ENCODE data around the gene BOLA2B.
A peak's percentile ranks its signal among the peaks of the same experiment; 100 is the strongest.

GRCh38 chr16:30186444-30186781 lies 7.1 kb downstream of the BOLA2B start:
- TF ChIP-seq POLR2A (IDR thresholded peaks at IDR 0.05; ENCODE audit: low read depth, low read length) (peak; percentile 6; the same call in 1 of the 2 replicates), POLR2AphosphoS5 (IDR thresholded peaks at IDR 0.05; ENCODE audit: low read depth, low read length) (no peak)
